ENCODE measurements around the gene CDK6. TPM values are rescaled to one million over a fixed set of nuclear protein-coding genes. Genes with fewer than 3 reads are reported as not detected.

Gene CDK6
- total RNA-seq, 2 experiments from 2014 or later, result 130 to 138 TPM

- DNase-seq (no peak), ATAC-seq (no peak)
- no peaks in the 10 kb centered on the region for H3K9me3 Mint-ChIP-seq
- peaks cover 21% of the 10 kb centered on the region for H3K4me1 Mint-ChIP-seq (ENCODE audit: low read depth)
- POLR2A ChIA-PET, result interaction anchor here (0.6 kb wide), 1 partner anchor 84 kb away, joined by 3 read pairs; no protein-coding TSS in a partner anchor
- no peak overlapping the region for H3K4me3 Mint-ChIP-seq
- CTCF ChIA-PET, result no interaction called here
- TF ChIP-seq CTCF (IDR thresholded peaks at IDR 0.05), result no peak
- no peak overlapping the region for H3K27ac Mint-ChIP-seq
- H3K36me3 Mint-ChIP-seq (ENCODE audit: low read depth), result peaks cover 30% of the 10 kb centered on the region
- H3K27me3 Mint-ChIP-seq, result no peaks in the 10 kb centered on the region
- intact Hi-C loops (cut with micrococcal nuclease), result no loop called here
Observed at GRCh38 chr7:92802406-92802805, 34.0 kb downstream of the CDK6 start.

DNA sequence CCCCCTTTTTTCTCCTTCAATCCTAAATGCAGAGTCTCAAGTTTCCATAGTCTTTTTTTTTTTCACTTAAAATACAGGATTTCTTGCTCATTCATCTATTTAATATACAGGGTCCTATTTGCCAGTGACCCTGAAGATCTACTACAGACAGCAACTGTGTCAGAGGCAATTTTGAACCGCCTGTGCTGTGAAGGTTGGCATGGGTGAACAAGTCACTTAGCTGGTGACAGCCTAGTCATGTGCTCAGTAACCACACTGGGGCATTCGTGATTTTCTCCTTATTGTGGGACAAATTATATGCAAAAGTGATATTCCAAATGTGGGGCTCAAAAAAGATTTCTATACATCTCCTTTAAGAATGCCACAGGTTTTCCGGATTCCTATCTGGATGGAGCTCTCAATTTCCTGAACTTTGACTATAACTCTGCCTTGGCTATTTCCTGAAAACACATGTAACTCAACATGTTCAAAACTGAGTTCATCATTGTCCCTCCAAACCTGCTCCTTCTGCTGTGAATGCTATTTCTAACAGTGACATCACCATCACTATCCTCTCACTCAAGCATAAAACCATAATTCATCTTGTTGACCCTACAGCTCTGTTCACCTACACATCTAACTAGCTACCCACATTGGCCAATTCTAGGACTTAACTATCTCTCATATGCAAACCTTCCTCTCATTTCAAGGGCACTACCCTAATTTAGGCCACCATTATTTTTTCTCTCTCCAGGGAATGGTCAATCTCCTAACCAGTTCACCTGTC lies 36.7 kb downstream of the CDK6 start:
- ChIA-PET CTCF (interaction anchor here (0.9 to 1.8 kb wide), 5 partner anchors 9 to 179 kb away, joined by 3 to 4 read pairs (median 3); no protein-coding TSS in a partner anchor), POLR2A (interaction anchor here (0.6 to 1.4 kb wide), 3 partner anchors 10 to 77 kb away, joined by 3 to 5 read pairs (median 3); no protein-coding TSS in a partner anchor)
- no peak overlapping the region for H3K27ac Mint-ChIP-seq
- no peak overlapping the region for H3K4me3 Mint-ChIP-seq
- peaks cover 24% of the 10 kb centered on the region for H3K4me1 Mint-ChIP-seq (ENCODE audit: low read depth)
- no peaks in the 10 kb centered on the region for H3K27me3 Mint-ChIP-seq
- ATAC-seq (no peak), DNase-seq (no peak)
- no peak for TF ChIP-seq CTCF (IDR thresholded peaks at IDR 0.05)
- peaks cover 18% of the 10 kb centered on the region for H3K36me3 Mint-ChIP-seq (ENCODE audit: low read depth)
- no peaks in the 10 kb centered on the region for H3K9me3 Mint-ChIP-seq
- intact Hi-C loops (cut with micrococcal nuclease), result no loop called here

DNA sequence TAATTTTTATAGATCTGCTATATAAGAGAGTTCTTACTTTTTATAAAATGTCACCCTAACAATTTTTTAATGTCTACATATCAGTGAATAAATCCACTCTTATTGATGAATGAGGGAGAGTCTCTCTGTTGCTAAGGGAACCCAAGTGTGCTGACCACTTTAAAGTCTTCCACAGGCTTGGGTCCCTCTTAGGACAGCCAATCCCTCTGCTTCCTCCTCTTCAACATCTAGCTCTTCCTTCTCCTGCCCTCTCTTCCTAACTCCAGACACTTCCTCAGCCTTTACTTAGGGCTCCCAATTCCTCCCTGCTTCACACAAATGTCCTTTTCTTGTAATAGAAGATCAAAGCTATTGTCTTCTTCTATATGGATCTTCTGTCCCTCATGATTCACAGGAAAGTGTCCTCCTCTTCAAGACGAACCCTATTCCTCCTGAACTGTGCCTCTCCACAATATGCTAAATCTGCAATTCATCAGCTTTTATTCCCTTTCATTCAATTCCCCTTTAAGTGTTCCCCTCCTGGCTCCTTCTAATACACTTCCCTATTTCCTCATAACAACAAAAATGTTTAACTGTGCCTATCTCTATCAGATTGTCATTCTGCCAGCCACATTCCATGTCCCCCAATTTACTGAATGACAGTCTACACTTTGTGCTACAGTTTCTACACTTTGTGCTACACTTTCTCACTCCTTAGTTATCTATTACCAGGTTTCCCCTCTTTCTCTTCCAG lies 37.7 kb downstream of the CDK6 start:
- H3K9me3 Mint-ChIP-seq, result no peaks in the 10 kb centered on the region
- DNase-seq (no peak), ATAC-seq (no peak)
- no peak for TF ChIP-seq CTCF (IDR thresholded peaks at IDR 0.05)
- ChIA-PET POLR2A (interaction anchor here (0.6 to 1.5 kb wide), 3 partner anchors 11 to 76 kb away, joined by 3 to 9 read pairs (median 3); no protein-coding TSS in a partner anchor), CTCF (interaction anchor here (0.9 to 1.8 kb wide), 4 partner anchors 10 to 178 kb away, joined by 3 to 4 read pairs (median 4); no protein-coding TSS in a partner anchor)
- no peak overlapping the region for H3K4me3 Mint-ChIP-seq
- intact Hi-C loops (cut with micrococcal nuclease), result no loop called here
- peaks cover 29% of the 10 kb centered on the region for H3K4me1 Mint-ChIP-seq (ENCODE audit: low read depth)
- H3K36me3 Mint-ChIP-seq (ENCODE audit: low read depth), result peaks cover 19% of the 10 kb centered on the region
- H3K27ac Mint-ChIP-seq, result no peak overlapping the region
- no peaks in the 10 kb centered on the region for H3K27me3 Mint-ChIP-seq

DNA sequence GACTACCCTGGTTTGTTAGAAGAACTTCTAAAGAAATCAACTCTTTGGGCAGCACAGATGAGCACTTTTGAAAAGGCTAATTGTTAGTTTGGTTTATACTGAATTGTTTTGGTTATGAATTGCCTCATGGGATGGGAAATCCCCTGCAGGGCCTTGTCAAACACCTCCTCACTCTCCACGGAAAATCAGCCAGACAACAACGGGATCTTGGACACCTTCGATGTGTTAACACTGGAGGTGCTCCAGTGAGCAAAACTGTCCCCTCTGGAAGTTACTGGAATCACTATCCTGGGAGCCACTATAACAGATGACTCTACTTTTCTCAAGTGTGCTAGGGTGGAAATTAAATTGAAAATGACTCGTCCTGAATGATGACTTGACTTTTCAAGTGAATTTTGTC lies 38.7 kb downstream of the CDK6 start:
- DNase-seq, result peak; percentile 37

More for the DNA sequence above, 38.7 kb downstream of the CDK6 start:
- no peak overlapping the region for H3K4me3 Mint-ChIP-seq
- ChIA-PET CTCF (no interaction called here), POLR2A (interaction anchor here (1.5 kb wide), 1 partner anchor 12 kb away, joined by 9 read pairs; no protein-coding TSS in a partner anchor)
- H3K36me3 Mint-ChIP-seq (ENCODE audit: low read depth), result peaks cover 18% of the 10 kb centered on the region
- peaks cover 35% of the 10 kb centered on the region for H3K4me1 Mint-ChIP-seq (ENCODE audit: low read depth)
- H3K27me3 Mint-ChIP-seq, result no peaks in the 10 kb centered on the region
- peak; percentile 60 for ATAC-seq
- no peaks in the 10 kb centered on the region for H3K9me3 Mint-ChIP-seq
- no peak overlapping the region for H3K27ac Mint-ChIP-seq
- no peak for TF ChIP-seq CTCF (IDR thresholded peaks at IDR 0.05)
- intact Hi-C loops (cut with micrococcal nuclease), result no loop called here

All from activated CD8-positive, alpha-beta T cell treated with anti-CD3 and anti-CD28 coated beads for 36 hours (primary cell).